Gastrocnemius medialis (tissue), 4 donors: ENCODE results near the gene SYT14. TPM values are rescaled to one million over a fixed set of nuclear protein-coding genes. Genes with fewer than 3 reads are reported as not detected.

Experiments
- ATAC-seq, 2 donors: fragments of 150-250 bp; one replicate each; pipeline ENCODE4 v1.9.1; 2016
- DNase-seq, 2 donors: peaks; one replicate each; pipeline ENCODE4 v3.0.0-alpha.2; 2019
- H3K27ac ChIP-seq, 4 donors: fragments of 200-600 bp; sonication (generic); 1 replicate in 1 of 4; 2 replicates in 3 of 4; pipeline ENCODE4 v1.5.1; 2016 to 2018; ENCODE audit warnings: mild to moderate bottlenecking in 2 of 4, moderate library complexity in 1 of 4
- H3K27me3 ChIP-seq, 3 donors: fragments of 200-600 bp; sonication (generic) in 2 of 3; 1 replicate in 1 of 3; 2 replicates in 2 of 3; pipeline versions ENCODE4 v1.5.1 to v1.6.0; 2016 to 2019; ENCODE audit warnings: mild to moderate bottlenecking in 1 of 3, moderate library complexity in 1 of 3
- H3K36me3 ChIP-seq, 2 donors: fragments of 200-600 bp; sonication (generic) in 1 of 2; one replicate each; pipeline ENCODE4 v1.5.1; 2017 to 2018
- H3K4me1 ChIP-seq, 2 donors: fragments of 200-600 bp; sonication (generic) in 1 of 2; one replicate each; pipeline ENCODE4 v1.5.1; 2016 to 2017; ENCODE audit warnings: mild to moderate bottlenecking in 2 of 2
- H3K4me3 ChIP-seq, 4 donors: fragments of 200-600 bp; sonication (generic) in 3 of 4; 1 replicate in 1 of 4; 2 replicates in 3 of 4; pipeline ENCODE4 v1.5.1; 2016 to 2019; ENCODE audit warnings: mild to moderate bottlenecking in 2 of 4
- H3K9me3 ChIP-seq, 3 donors: fragments of 200-600 bp; sonication (generic) in 2 of 3; 1 replicate in 1 of 3; 2 replicates in 2 of 3; pipeline ENCODE4 v1.5.1; 2016 to 2019
- POLR2A ChIP-seq, 2 donors: fragments of 450-650 bp; IDR thresholded peaks; one replicate each; pipeline ENCODE4 v1.6.1; 2017; ENCODE audit warnings: antibody characterized with exemption in 2 of 2, mild to moderate bottlenecking in 2 of 2, moderate library complexity in 2 of 2
- in situ Hi-C, 4 donors: fragments of 200-750 bp; cut with MboI; loops; one replicate each; pipeline versions ENCODE4 v1.15.0 to v1.8.0; 2017; ENCODE audit warnings: low sequenced_read_pairs in 4 of 4
- intact Hi-C: fragments of 100-400 bp; cut with DNase I; formaldehyde crosslinking; loops from one replicate; pipeline ENCODE4 v1.15.1; 2023; ENCODE audit warnings: low total_unique reads
- total RNA-seq, 4 donors: library from RNA; depleted of rRNA; stranded (reverse); fragments of >200 nt; gene quantifications; one replicate each; pipeline versions ENCODE4 v1.1.0 to v1.2.3, GENCODE V29; 2016
- TF ChIP-seq, protein P1 (sequence below), 5 experiments: fragments of 450-650 bp in 3 of 5; fragments of 200-600 bp in 2 of 5; sonication (generic) in 2 of 5; IDR thresholded peaks in 4 of 5; conservative IDR thresholded peaks in 1 of 5; 1 replicate in 4 of 5; 2 replicates in 1 of 5; pipeline ENCODE4 v1.5.1; 2016 to 2019; ENCODE audit warnings: antibody characterized with exemption in 5 of 5, mild to moderate bottlenecking in 3 of 5, moderate library complexity in 3 of 5

The SYT14 gene
- total RNA-seq, 4 donors from 2014 or later: 0.05 to 1.1 (median 0.11) TPM; not detected in 1

DNA sequence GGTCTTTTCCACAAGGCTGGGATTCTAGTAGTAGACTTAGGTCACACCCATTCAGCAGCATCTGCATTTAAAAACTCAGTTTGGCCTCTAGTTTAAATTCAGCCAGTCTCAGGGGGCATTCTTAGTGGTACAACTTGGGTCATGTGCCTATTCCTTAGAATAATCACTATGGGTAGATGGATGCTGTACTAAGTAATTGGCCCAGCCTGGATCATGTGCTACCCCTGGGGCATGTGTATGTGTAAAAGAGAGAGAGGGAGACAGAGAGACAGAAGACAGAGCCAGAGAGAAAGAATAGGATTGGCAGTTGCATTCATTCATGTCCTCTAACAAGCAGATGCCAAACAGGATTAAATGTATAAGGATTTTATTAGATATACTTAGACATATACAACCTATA is 13.6 kb upstream of the SYT14 start:
- in situ Hi-C loops: no loop called here
- Histone ChIP-seq H3K27ac (no peak overlapping the region), H3K9me3 (no peaks in the 10 kb centered on the region), H3K36me3 (no peaks in the 10 kb centered on the region), H3K27me3 (no peaks in the 10 kb centered on the region), H3K4me1 (no peaks in the 10 kb centered on the region), H3K4me3 (no peak overlapping the region)
- no peak for TF ChIP-seq POLR2A (IDR thresholded peaks at IDR 0.05)
- TF ChIP-seq, protein P1, sequence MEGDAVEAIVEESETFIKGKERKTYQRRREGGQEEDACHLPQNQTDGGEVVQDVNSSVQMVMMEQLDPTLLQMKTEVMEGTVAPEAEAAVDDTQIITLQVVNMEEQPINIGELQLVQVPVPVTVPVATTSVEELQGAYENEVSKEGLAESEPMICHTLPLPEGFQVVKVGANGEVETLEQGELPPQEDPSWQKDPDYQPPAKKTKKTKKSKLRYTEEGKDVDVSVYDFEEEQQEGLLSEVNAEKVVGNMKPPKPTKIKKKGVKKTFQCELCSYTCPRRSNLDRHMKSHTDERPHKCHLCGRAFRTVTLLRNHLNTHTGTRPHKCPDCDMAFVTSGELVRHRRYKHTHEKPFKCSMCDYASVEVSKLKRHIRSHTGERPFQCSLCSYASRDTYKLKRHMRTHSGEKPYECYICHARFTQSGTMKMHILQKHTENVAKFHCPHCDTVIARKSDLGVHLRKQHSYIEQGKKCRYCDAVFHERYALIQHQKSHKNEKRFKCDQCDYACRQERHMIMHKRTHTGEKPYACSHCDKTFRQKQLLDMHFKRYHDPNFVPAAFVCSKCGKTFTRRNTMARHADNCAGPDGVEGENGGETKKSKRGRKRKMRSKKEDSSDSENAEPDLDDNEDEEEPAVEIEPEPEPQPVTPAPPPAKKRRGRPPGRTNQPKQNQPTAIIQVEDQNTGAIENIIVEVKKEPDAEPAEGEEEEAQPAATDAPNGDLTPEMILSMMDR (IDR thresholded peaks at IDR 0.05 in 4 of 5, conservative IDR thresholded peaks at IDR 0.05 in 1 of 5): no peak
- DNase-seq (no peak), ATAC-seq (no peak)
- intact Hi-C loops: no loop called here

DNA sequence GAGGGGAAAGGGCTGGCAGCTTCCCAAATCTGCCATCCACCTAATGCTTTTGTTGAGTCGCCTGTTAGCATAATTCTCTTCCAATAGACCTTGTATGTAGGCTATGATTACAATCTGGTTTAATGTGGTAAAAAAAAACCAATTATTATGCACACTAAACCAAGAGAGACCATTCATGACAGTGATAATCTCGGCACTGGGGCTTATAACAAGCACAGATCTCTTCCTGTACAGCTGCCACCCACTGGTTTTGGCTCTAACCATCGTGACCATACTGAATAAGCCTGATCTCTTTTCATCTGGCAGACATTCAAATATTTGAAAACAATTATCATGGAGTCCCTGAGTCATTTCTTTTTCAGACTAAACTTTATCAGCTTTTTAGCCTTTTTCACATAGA is 12.0 kb upstream of the SYT14 start:
- DNase-seq (no peak), ATAC-seq (no peak)
- in situ Hi-C loops: no loop called here
- Histone ChIP-seq H3K4me1 (no peaks in the 10 kb centered on the region), H3K27me3 (no peaks in the 10 kb centered on the region), H3K4me3 (no peak overlapping the region), H3K9me3 (no peaks in the 10 kb centered on the region), H3K27ac (no peak overlapping the region), H3K36me3 (no peaks in the 10 kb centered on the region)
- no peak for TF ChIP-seq POLR2A (IDR thresholded peaks at IDR 0.05)
- TF ChIP-seq, protein P1 (IDR thresholded peaks at IDR 0.05 in 4 of 5, conservative IDR thresholded peaks at IDR 0.05 in 1 of 5): no peak
- intact Hi-C loops: no loop called here

DNA sequence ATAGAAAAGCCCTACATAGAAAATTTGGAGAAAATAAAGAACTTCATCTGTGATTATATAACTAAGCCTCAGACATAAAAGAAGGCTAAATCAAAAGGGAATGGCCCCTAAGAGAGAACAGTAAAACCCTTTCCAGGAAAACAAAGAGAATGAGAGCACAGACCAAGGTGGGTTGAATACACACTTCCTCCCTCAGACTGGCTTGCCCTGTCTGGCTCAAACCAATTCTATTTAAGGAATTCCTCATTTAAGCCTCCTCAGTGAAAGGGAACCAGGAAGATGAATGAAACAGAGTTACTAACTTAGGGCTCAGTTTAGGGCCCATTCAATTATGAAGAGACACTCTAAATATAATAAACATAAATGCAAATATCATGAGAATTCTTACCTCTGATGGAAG is 10.6 kb upstream of the SYT14 start:
- no peak overlapping the region for H3K27ac ChIP-seq
- no peaks in the 10 kb centered on the region for H3K36me3 ChIP-seq
- no peak for DNase-seq
- no peak overlapping the region for H3K4me3 ChIP-seq
- TF ChIP-seq POLR2A (IDR thresholded peaks at IDR 0.05): no peak
- TF ChIP-seq, protein P1 (IDR thresholded peaks at IDR 0.05 in 4 of 5, conservative IDR thresholded peaks at IDR 0.05 in 1 of 5): no peak
- no peaks in the 10 kb centered on the region for H3K9me3 ChIP-seq
- ATAC-seq: no peak
- intact Hi-C loops: no loop called here
- H3K27me3 ChIP-seq: no peaks in the 10 kb centered on the region
- H3K4me1 ChIP-seq: no peaks in the 10 kb centered on the region
- in situ Hi-C loops: no loop called here

DNA sequence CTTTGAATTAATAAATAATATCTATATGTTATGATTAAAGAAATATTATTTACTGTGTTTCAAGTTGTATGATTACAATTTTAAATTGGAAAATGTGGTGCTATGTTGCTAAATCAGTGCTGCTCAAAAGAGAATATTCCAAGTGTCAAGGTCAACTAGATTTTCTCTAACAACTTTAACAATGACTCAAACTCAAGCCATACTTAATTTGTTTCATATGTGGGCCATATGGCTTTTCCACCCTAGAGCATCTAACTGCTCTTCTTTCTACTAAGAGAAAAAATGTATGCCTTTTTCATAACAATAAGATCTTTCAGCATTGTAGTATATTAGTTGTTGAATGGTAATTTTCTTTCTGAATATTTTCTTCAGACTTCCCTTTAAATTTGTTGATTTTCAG is 8.3 kb upstream of the SYT14 start:
- intact Hi-C loops: no loop called here
- no peaks in the 10 kb centered on the region for H3K9me3 ChIP-seq
- H3K4me3 ChIP-seq: no peak overlapping the region
- in situ Hi-C loops: no loop called here
- no peak overlapping the region for H3K27ac ChIP-seq
- no peaks in the 10 kb centered on the region for H3K4me1 ChIP-seq
- no peak for DNase-seq
- no peak for ATAC-seq
- TF ChIP-seq POLR2A (IDR thresholded peaks at IDR 0.05): no peak
- TF ChIP-seq, protein P1 (IDR thresholded peaks at IDR 0.05 in 4 of 5, conservative IDR thresholded peaks at IDR 0.05 in 1 of 5): no peak
- H3K27me3 ChIP-seq: no peaks in the 10 kb centered on the region
- H3K36me3 ChIP-seq: no peaks in the 10 kb centered on the region

DNA sequence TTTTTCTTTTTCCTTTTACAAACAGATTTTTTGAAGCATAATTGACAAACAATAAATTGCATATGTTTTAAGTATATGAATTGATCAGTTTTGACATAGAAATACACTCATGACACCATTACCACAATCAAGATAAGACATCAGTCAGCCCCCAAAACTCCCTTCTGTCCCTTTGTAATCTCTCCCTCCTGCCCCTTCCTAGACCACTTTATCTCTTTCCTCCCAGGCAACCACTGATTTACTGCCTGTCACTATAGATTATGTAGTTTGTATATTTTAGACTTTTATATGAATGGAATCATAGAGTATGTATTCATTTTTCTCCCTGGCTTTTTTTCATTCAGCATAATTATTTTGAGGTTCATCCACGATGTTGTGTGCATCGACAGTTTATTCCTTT is 6.9 kb upstream of the SYT14 start:
- no peak overlapping the region for H3K27ac ChIP-seq
- TF ChIP-seq, protein P1 (IDR thresholded peaks at IDR 0.05 in 4 of 5, conservative IDR thresholded peaks at IDR 0.05 in 1 of 5): no peak
- no peak for TF ChIP-seq POLR2A (IDR thresholded peaks at IDR 0.05)
- intact Hi-C loops: no loop called here
- H3K9me3 ChIP-seq: no peaks in the 10 kb centered on the region
- H3K36me3 ChIP-seq: no peaks in the 10 kb centered on the region
- H3K4me3 ChIP-seq: no peak overlapping the region
- DNase-seq (no peak), ATAC-seq (no peak)
- no peaks in the 10 kb centered on the region for H3K4me1 ChIP-seq
- peaks cover 0 to 4% (median 0%) of the 10 kb centered on the region in 3 donors for H3K27me3 ChIP-seq
- in situ Hi-C loops: no loop called here
